Thyroid gland (tissue), 4 donors: Measurements from ENCODE around the gene ZNF454. TPM values are rescaled to one million over a fixed set of nuclear protein-coding genes. Genes with fewer than 3 reads are reported as not detected.

ENCODE experiments used
- DNase-seq, 2 donors: peaks; one replicate each; pipeline ENCODE4 v3.0.0-alpha.2; 2019
- H3K27ac ChIP-seq, 3 donors: fragments of 200-600 bp; sonication (generic); 1 replicate in 2 of 3; 2 replicates in 1 of 3; pipeline ENCODE4 v1.5.1; 2016 to 2019; ENCODE audit warnings: mild to moderate bottlenecking in 1 of 3, moderate library complexity in 1 of 3
- H3K27me3 ChIP-seq: fragments of 200-600 bp; sonication (generic); one replicate; pipeline ENCODE4 v1.5.1; 2019
- H3K36me3 ChIP-seq, 2 donors: fragments of 200-600 bp; sonication (generic); one replicate each; pipeline ENCODE4 v1.5.1; 2016 to 2019
- H3K4me1 ChIP-seq, 2 donors: fragments of 200-600 bp; sonication (generic); one replicate each; pipeline ENCODE4 v1.5.1; 2017 to 2019
- H3K4me3 ChIP-seq, 3 donors: fragments of 200-600 bp; sonication (generic); replicated peaks in 1 of 3; 1 replicate in 2 of 3; 2 replicates in 1 of 3; pipeline ENCODE4 v1.5.1; 2016; ENCODE audit warnings: mild to moderate bottlenecking in 1 of 3
- H3K9me3 ChIP-seq: fragments of 200-600 bp; sonication (generic); one replicate; pipeline ENCODE4 v1.5.1; 2017
- CTCF ChIP-seq, 6 experiments: fragments of 200-600 bp in 3 of 6; fragments of 450-650 bp in 3 of 6; sonication (generic) in 3 of 6; IDR thresholded peaks; one replicate each; pipeline ENCODE4 v1.5.1; 2016 to 2019; ENCODE audit warnings: antibody characterized with exemption in 6 of 6, mild to moderate bottlenecking in 2 of 6, inconsistent platforms in 1 of 6, moderate library complexity in 1 of 6
- POLR2A ChIP-seq, 2 donors: fragments of 450-650 bp; IDR thresholded peaks; one replicate each; pipeline ENCODE4 v1.6.1; 2017; ENCODE audit warnings: antibody characterized with exemption in 2 of 2, mild to moderate bottlenecking in 2 of 2, moderate library complexity in 1 of 2
- WGBS, 2 donors: methylation state at CpG; one replicate each; pipeline ENCODE4 v1.1.5; 2017; 5-methylcytosine and 5-hydroxymethylcytosine counted together
- intact Hi-C: fragments of 100-400 bp; cut with DNase I; formaldehyde crosslinking; loops from one replicate; pipeline ENCODE4 v1.15.1; 2023
- total RNA-seq, 4 donors: library from RNA; depleted of rRNA; stranded (reverse); fragments of >200 nt; gene quantifications; one replicate each; pipeline ENCODE4 v1.2.3, GENCODE V29; 2016

ZNF454 gene
- total RNA-seq, 4 donors from 2014 or later = 2.0 to 5.1 (median 4.0) TPM

- 64 to 68% methylated on average over 6 of the region's 6 CpGs for WGBS, 2 donors
- H3K27ac ChIP-seq = no peak overlapping the region
- no peak for TF ChIP-seq POLR2A (IDR thresholded peaks at IDR 0.05)
- H3K4me3 ChIP-seq = no peak overlapping the region
- H3K36me3 ChIP-seq = no peaks in the 10 kb centered on the region
- no peaks in the 10 kb centered on the region for H3K27me3 ChIP-seq
- H3K4me1 ChIP-seq = no peaks in the 10 kb centered on the region
- DNase-seq = no peak
- intact Hi-C loops = no loop called here
- no peaks in the 10 kb centered on the region for H3K9me3 ChIP-seq
Measured at GRCh38 chr5:178997191-178997590, 56.2 kb downstream of the ZNF454 start.

GRCh38 chr5:178998441-178998840, 57.4 kb downstream of the ZNF454 start:
- Histone ChIP-seq H3K4me3 (no peak overlapping the region), H3K36me3 (no peaks in the 10 kb centered on the region), H3K27ac (no peak overlapping the region), H3K4me1 (no peaks in the 10 kb centered on the region), H3K27me3 (no peaks in the 10 kb centered on the region), H3K9me3 (no peaks in the 10 kb centered on the region)
- intact Hi-C loops = no loop called here
- TF ChIP-seq CTCF (IDR thresholded peaks at IDR 0.05) = no peak
- TF ChIP-seq POLR2A (IDR thresholded peaks at IDR 0.05) = no peak
- DNase-seq = no peak
- 93 to 94% methylated on average over 13 of the region's 13 CpGs for WGBS, 2 donors

- TF ChIP-seq CTCF (IDR thresholded peaks at IDR 0.05) (no peak), POLR2A (IDR thresholded peaks at IDR 0.05) (no peak)
- no peaks in the 10 kb centered on the region for H3K36me3 ChIP-seq
- H3K4me1 ChIP-seq = no peaks in the 10 kb centered on the region
- H3K27ac ChIP-seq = no peak overlapping the region
- WGBS, 2 donors = 80 to 85% methylated on average over 2 of the region's 2 CpGs
- intact Hi-C loops = no loop called here
- no peaks in the 10 kb centered on the region for H3K27me3 ChIP-seq
- no peak overlapping the region for H3K4me3 ChIP-seq
- DNase-seq = no peak
- H3K9me3 ChIP-seq = no peaks in the 10 kb centered on the region
Measured at GRCh38 chr5:179006564-179006963, 65.6 kb downstream of the ZNF454 start.

GRCh38 chr5:179008667-179009066, 67.7 kb downstream of the ZNF454 start:
- H3K36me3 ChIP-seq = no peaks in the 10 kb centered on the region
- intact Hi-C loops = no loop called here
- no peaks in the 10 kb centered on the region for H3K9me3 ChIP-seq
- no peak overlapping the region for H3K4me3 ChIP-seq
- no peak overlapping the region for H3K27ac ChIP-seq
- 24 to 33% methylated on average over 1 of the region's 1 CpG for WGBS, 2 donors
- H3K27me3 ChIP-seq = no peaks in the 10 kb centered on the region
- no peaks in the 10 kb centered on the region for H3K4me1 ChIP-seq
- DNase-seq = no peak
- TF ChIP-seq POLR2A (IDR thresholded peaks at IDR 0.05) (no peak), CTCF (IDR thresholded peaks at IDR 0.05) (no peak)

Other genes with a start within 250 kb of the ZNF454 start
- 10 to 100 TPM; 17.7 to 29.6 (median 20.4) TPM for gene ZNF354A, start 210.5 kb upstream of the ZNF454 start, total RNA-seq
- 10 to 100 TPM; 17.9 to 34.8 (median 31.4) TPM for gene ZNF354B, start 81.2 kb upstream of the ZNF454 start, total RNA-seq
- gene ZFP2, start 45.3 kb upstream of the ZNF454 start, total RNA-seq = 1 to 10 TPM; 2.7 to 9.0 (median 4.9) TPM
- not detected for gene GRM6, start 54.1 kb downstream of the ZNF454 start, total RNA-seq
- 10 to 100 TPM in 1 of 4 donors, 1 to 10 TPM in 3; 6.6 to 18.3 (median 7.8) TPM for gene ZNF879, start 82.6 kb downstream of the ZNF454 start, total RNA-seq
- 10 to 100 TPM in 2 of 4 donors, 1 to 10 TPM in 2; 8.0 to 15.9 (median 9.8) TPM for gene ZNF354C, start 119.2 kb downstream of the ZNF454 start, total RNA-seq